B cell (primary cell): Measurements from ENCODE around the gene SMARCD1. TPM values are rescaled to one million over a fixed set of nuclear protein-coding genes. Genes with fewer than 3 reads are reported as not detected.

Source experiments
- ATAC-seq: fragments of 200-7000 bp; cut with Tn5 transposase; one replicate; pipeline ENCODE4 v1.10.0; 2021; ENCODE audit warnings: low read depth, mild to moderate bottlenecking, moderate number of reproducible peaks, moderate library complexity
- CTCF ChIA-PET: fragments of 350-600 bp; sonication (Branson Sonifier 250); formaldehyde crosslinking; loops from one replicate; lab custom pipeline; 2021; ENCODE audit warnings: antibody characterized with exemption, inconsistent platforms; lab: Charles Lee
- POLR2A ChIA-PET: fragments of 350-600 bp; sonication (Branson Sonifier 250); formaldehyde crosslinking; loops from one replicate; lab custom pipeline; 2021; ENCODE audit warnings: antibody characterized with exemption; lab: Charles Lee
- DNase-seq: peaks from one replicate; pipeline ENCODE4 v3.0.0; 2013
- H2AFZ ChIP-seq: 2 replicates; pipeline ENCODE4 v1.6.1; 2012; ENCODE audit warnings: mild to moderate bottlenecking, low read depth, low read length; ENCODE audit not compliant: insufficient read depth, poor library complexity, severe bottlenecking
- H3K27ac ChIP-seq, 2 donors: 1 replicate in 1 of 2; 2 replicates in 1 of 2; pipeline ENCODE4 v1.5.1; 2012 to 2013; ENCODE audit warnings: low read length in 2 of 2, mild to moderate bottlenecking in 2 of 2, moderate library complexity in 1 of 2
- H3K27me3 ChIP-seq, 4 experiments: fragments of 200-600 bp in 1 of 4; sonication (generic) in 1 of 4; replicated peaks in 1 of 4; 1 replicate in 2 of 4; 2 replicates in 2 of 4; pipeline versions ENCODE4 v1.6.1 to v1.7.0; 2013 to 2016; ENCODE audit warnings: low read length in 3 of 4, mild to moderate bottlenecking in 2 of 4, mixed read lengths in 1 of 4, moderate library complexity in 1 of 4; ENCODE audit not compliant: insufficient read depth in 4 of 4, control insufficient read depth in 3 of 4; ENCODE audit errors: control extremely low read depth in 1 of 4
- H3K36me3 ChIP-seq, 2 experiments: replicated peaks in 1 of 2; 1 replicate in 1 of 2; 2 replicates in 1 of 2; pipeline versions ENCODE4 v1.6.1 to v1.7.1; 2013; ENCODE audit warnings: low read length in 1 of 2; ENCODE audit not compliant: insufficient read depth in 2 of 2, control insufficient read depth in 1 of 2; ENCODE audit errors: control extremely low read depth in 1 of 2, extremely low read depth in 1 of 2
- H3K4me1 ChIP-seq, 2 donors: fragments of 200-600 bp in 1 of 2; sonication (generic) in 1 of 2; 1 replicate in 1 of 2; 2 replicates in 1 of 2; pipeline versions ENCODE4 v1.5.1 to v1.6.1; 2013 to 2017; ENCODE audit warnings: low read length in 2 of 2; ENCODE audit not compliant: control insufficient read depth in 2 of 2, insufficient read depth in 2 of 2
- H3K4me2 ChIP-seq: replicated peaks from 2 replicates; pipeline ENCODE3; 2012; ENCODE audit warnings: mild to moderate bottlenecking, low read depth, low read length; ENCODE audit not compliant: poor library complexity, severe bottlenecking
- H3K4me3 ChIP-seq, 5 experiments: fragments of 200-600 bp in 1 of 5; sonication (generic) in 1 of 5; 1 replicate in 3 of 5; 2 replicates in 2 of 5; pipeline versions ENCODE4 v1.5.1 to v1.7.0; 2011 to 2016; ENCODE audit warnings: low read length in 4 of 5, mild to moderate bottlenecking in 4 of 5, low read depth in 2 of 5, control low read depth in 1 of 5, moderate library complexity in 1 of 5; ENCODE audit not compliant: insufficient read depth in 1 of 5; ENCODE audit errors: control extremely low read depth in 1 of 5, extremely low read depth in 1 of 5
- H3K79me2 ChIP-seq: fragments of 200-600 bp; sonication (generic); one replicate; pipeline ENCODE4 v1.6.0; 2016; ENCODE audit warnings: low read length; ENCODE audit not compliant: control insufficient read depth, insufficient read depth
- H3K9ac ChIP-seq: fragments of 200-600 bp; sonication (generic); 2 replicates; pipeline ENCODE4 v1.6.1; 2017; ENCODE audit warnings: mild to moderate bottlenecking, low read length, moderate library complexity
- H3K9me3 ChIP-seq, 3 donors: one replicate each; pipeline versions ENCODE4 v1.6.1 to v1.7.1; 2013; ENCODE audit warnings: low read length in 2 of 3; ENCODE audit not compliant: control insufficient read depth in 2 of 3, insufficient read depth in 1 of 3; ENCODE audit errors: control extremely low read depth in 1 of 3
- H4K20me1 ChIP-seq: 2 replicates; pipeline ENCODE4 v1.6.0; 2012; ENCODE audit warnings: mild to moderate bottlenecking, low read length; ENCODE audit not compliant: insufficient read depth, control insufficient read depth, poor library complexity, severe bottlenecking
- H3K27ac Mint-ChIP-seq: one replicate; pipeline ENCODE4 v1.8.0; 2021; ENCODE audit warnings: mixed read lengths
- H3K27me3 Mint-ChIP-seq: one replicate; pipeline ENCODE4 v1.8.0; 2021; ENCODE audit warnings: mixed read lengths
- H3K4me1 Mint-ChIP-seq: one replicate; pipeline ENCODE4 v1.8.0; 2021; ENCODE audit warnings: mixed read lengths
- H3K4me3 Mint-ChIP-seq: one replicate; pipeline ENCODE4 v1.8.0; 2021; ENCODE audit warnings: mixed read lengths
- H3K9me3 Mint-ChIP-seq: one replicate; pipeline ENCODE4 v1.8.0; 2022; ENCODE audit warnings: mixed read lengths; ENCODE audit not compliant: insufficient read depth
- EZH2 ChIP-seq: IDR thresholded peaks from 2 replicates; pipeline ENCODE4 v1.6.1; 2012; ENCODE audit warnings: borderline replicate concordance, low read depth, mild to moderate bottlenecking, moderate library complexity, low read length; ENCODE audit not compliant: insufficient read depth, poor library complexity, severe bottlenecking
- WGBS: methylation state at CpG from one replicate; pipeline ENCODE4 v1.1.5; 2013; ENCODE audit warnings: missing lambda C conversion rate; ENCODE audit not compliant: insufficient coverage; 5-methylcytosine and 5-hydroxymethylcytosine counted together
- intact Hi-C: fragments of 100-400 bp; cut with micrococcal nuclease; formaldehyde crosslinking; loops from one replicate; pipeline ENCODE4 v1.10.0; 2022
- polyA plus RNA-seq: library from polyadenylated mRNA; depleted of rRNA; stranded (reverse); fragments of >200 nt; gene quantifications from 2 replicates; pipeline ENCODE4 v1.2.3, GENCODE V29; 2012
- total RNA-seq, 2 donors: library from RNA; stranded (reverse); fragments of 120-200 nt in 1 of 2; gene quantifications; 1 replicate in 1 of 2; 2 replicates in 1 of 2; pipeline versions ENCODE4 v1.2.3 to v1.2.4, GENCODE V29; 2013 to 2022
- TF ChIP-seq, protein P1 (sequence below): fragments of 200-600 bp; IDR thresholded peaks from one replicate; pipeline ENCODE4 v1.8.0; 2022; ENCODE audit warnings: antibody characterized with exemption, mild to moderate bottlenecking

SMARCD1 gene
- total and polyA plus RNA-seq, 2 donors (not counting 1 experiment from before 2014, with no cell fraction given) = 67.8 to 101 TPM

DNA sequence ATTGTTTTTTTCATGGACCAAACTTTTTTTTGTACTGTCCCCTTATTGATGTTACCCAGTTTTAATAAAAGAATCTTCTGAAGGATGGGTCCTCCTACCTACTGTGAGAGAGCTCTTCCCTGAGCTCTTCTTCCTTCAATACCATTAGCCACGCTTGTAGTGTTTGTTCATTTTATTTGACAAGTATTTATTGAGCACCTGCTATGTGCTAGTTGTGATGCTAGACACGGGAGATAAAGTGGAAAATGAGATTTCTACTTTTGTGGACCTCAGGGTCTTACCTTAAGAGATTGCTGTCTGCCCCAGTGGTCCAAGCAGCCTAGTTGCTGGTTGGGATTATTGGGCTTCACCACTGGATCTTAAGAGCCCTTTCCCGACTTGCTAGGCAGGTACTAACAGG lies 15.4 kb downstream of the SMARCD1 start:
- H3K27me3 ChIP-seq = no peaks in the 10 kb centered on the region
- peaks cover 5% of the 10 kb centered on the region for H4K20me1 ChIP-seq
- Mint-ChIP-seq H3K27ac (no peak overlapping the region), H3K9me3 (no peaks in the 10 kb centered on the region), H3K4me3 (no peak overlapping the region), H3K27me3 (no peaks in the 10 kb centered on the region), H3K4me1 (no peaks in the 10 kb centered on the region)
- intact Hi-C loops = no loop called here
- H3K36me3 ChIP-seq = peaks cover 12 to 50% of the 10 kb centered on the region in 2 experiments
- ChIA-PET CTCF (interaction anchor here (0.5 to 14.8 kb wide), 4 partner anchors 11 to 70 kb away, joined by 3 to 343 read pairs (median 12); partner anchors contain the start of genes COX14 and SMARCD1), POLR2A (interaction anchor here (0.5 to 0.6 kb wide), 2 partner anchors 21 to 23 kb away, joined by 3 read pairs; no protein-coding TSS in a partner anchor)
- no peak overlapping the region for H3K27ac ChIP-seq
- no peaks in the 10 kb centered on the region for H3K9me3 ChIP-seq
- no peak overlapping the region for H3K9ac ChIP-seq
- TF ChIP-seq, protein P1, sequence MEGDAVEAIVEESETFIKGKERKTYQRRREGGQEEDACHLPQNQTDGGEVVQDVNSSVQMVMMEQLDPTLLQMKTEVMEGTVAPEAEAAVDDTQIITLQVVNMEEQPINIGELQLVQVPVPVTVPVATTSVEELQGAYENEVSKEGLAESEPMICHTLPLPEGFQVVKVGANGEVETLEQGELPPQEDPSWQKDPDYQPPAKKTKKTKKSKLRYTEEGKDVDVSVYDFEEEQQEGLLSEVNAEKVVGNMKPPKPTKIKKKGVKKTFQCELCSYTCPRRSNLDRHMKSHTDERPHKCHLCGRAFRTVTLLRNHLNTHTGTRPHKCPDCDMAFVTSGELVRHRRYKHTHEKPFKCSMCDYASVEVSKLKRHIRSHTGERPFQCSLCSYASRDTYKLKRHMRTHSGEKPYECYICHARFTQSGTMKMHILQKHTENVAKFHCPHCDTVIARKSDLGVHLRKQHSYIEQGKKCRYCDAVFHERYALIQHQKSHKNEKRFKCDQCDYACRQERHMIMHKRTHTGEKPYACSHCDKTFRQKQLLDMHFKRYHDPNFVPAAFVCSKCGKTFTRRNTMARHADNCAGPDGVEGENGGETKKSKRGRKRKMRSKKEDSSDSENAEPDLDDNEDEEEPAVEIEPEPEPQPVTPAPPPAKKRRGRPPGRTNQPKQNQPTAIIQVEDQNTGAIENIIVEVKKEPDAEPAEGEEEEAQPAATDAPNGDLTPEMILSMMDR = no peak
- no peak for TF ChIP-seq EZH2
- H3K4me1 ChIP-seq = no peaks in the 10 kb centered on the region
- no peak overlapping the region for H3K4me3 ChIP-seq
- 88% methylated on average over 2 of the region's 3 CpGs for WGBS
- ATAC-seq = no peak
- no peak for DNase-seq
- no peak overlapping the region for H3K4me2 ChIP-seq
- peaks cover 5% of the 10 kb centered on the region for H3K79me2 ChIP-seq
- H2AFZ ChIP-seq = no peak overlapping the region

DNA sequence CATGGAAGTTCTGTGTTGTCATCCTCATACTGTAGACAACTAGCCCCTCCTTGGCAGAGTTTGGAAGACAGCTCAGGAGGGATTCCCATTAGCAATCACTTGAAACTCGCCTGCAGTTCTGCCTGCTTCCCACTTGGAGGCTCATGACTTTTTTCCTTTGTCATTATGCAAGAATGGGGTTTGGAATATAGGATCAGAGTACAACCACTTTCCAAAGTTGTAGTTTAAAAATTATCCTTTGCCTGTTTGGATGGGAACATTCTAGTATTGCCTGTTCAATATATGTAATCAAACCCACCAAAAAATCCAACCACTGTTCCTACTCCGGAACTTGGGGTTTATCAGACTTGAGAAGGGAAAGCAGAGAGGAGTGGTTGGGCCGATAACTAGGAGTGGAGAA lies 16.5 kb downstream of the SMARCD1 start:
- Histone ChIP-seq H4K20me1 (peaks cover 5% of the 10 kb centered on the region), H3K4me2 (no peak overlapping the region), H3K9me3 (no peaks in the 10 kb centered on the region), H3K27me3 (no peaks in the 10 kb centered on the region), H2AFZ (no peak overlapping the region), H3K4me3 (no peak overlapping the region), H3K27ac (no peak overlapping the region), H3K9ac (no peak overlapping the region), H3K79me2 (peaks cover 9% of the 10 kb centered on the region), H3K36me3 (peaks cover 8 to 39% of the 10 kb centered on the region in 2 experiments), H3K4me1 (no peaks in the 10 kb centered on the region)
- no peak for DNase-seq
- WGBS = 100% methylated on average over 1 of the region's 3 CpGs
- ChIA-PET CTCF (interaction anchor here (1.7 to 14.8 kb wide), 3 partner anchors 10 to 74 kb away, joined by 5 to 343 read pairs (median 21); partner anchors contain the start of genes COX14 and SMARCD1), POLR2A (interaction anchor here (1.1 kb wide), 1 partner anchor 16 kb away, joined by 3 read pairs; no protein-coding TSS in a partner anchor)
- no peaks in the 10 kb centered on the region for H3K4me1 Mint-ChIP-seq
- intact Hi-C loops = no loop called here
- H3K4me3 Mint-ChIP-seq = no peak overlapping the region
- no peaks in the 10 kb centered on the region for H3K27me3 Mint-ChIP-seq
- H3K27ac Mint-ChIP-seq = no peak overlapping the region
- no peaks in the 10 kb centered on the region for H3K9me3 Mint-ChIP-seq
- TF ChIP-seq EZH2 = no peak
- TF ChIP-seq, protein P1 = no peak
- ATAC-seq = no peak
